Measurements from ENCODE around the gene ATP6V0D1.
"Not testable (repeated sequence)": the region's sequence is repeated elsewhere in the genome, so short reads cannot be mapped to it uniquely, and the experiment has no call there.

Gene ATP6V0D1

DNA sequence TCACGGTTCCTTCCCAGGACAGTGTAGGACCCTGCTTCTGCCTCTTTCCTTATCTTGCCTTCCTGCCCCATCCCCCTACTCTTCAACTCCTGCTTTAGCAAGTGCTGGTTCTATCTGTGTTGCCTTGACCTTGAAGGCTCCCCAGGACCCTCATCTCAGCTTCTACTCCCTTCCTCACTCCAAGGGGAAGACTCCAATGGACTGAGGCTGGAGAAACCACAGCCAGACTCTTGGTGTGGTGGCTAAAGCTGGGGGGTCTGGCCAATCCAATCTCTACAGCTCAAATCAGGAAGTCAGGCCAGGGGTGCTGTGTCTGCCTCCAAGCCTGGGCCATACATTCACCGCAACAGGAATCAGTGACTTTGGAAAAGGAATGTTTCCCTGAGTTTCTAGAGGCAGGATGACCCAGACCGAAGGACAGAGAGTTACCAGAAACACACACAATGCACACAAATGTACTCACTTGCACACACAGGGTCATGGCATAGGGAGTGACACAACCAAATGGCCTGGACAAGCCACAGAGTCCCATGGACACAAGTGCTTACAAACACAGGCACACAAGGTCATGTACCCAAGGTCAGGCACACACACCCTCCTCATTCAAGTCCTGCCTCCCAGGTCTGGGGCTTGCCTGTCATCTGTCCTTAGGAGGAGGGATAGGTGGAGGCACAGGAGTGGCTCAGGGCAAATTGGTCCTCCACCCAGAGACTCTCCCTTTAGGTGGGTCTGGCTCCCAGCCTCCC lies 51.7 kb downstream of the ATP6V0D1 start:
- DNase-seq (ENCODE audit: low read depth, low spot score): no peak

DNA sequence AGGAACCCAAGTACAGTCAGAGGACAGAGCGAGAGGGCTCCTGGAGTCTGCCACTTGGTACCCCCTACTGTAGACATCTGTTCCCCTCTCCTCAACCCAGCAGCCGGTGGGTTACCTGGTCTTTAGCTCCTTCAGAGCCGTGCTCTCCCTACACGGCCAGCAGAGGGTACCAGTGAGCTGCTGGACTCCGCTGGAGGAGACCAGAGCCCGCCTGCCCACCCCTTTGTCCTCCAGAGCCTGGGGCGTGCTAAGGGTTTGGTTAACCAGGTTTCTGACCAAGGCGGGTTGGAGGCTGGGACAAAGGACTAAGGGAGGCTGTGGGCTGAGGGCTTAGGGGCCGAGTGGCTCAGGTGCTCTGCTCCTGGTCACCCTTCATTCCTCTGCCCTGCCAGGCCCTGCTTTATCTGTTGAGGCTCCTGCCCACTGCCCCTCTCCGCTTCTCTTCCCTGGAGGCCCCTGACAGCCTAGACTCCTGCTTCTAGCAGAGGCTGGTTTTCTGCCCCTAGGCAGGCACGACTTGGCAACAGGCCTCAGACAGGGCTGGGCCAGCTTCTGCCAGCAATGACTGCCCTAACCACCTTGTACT lies 52.7 kb downstream of the ATP6V0D1 start:
- DNase-seq (ENCODE audit: low read depth, low spot score): no peak

DNA sequence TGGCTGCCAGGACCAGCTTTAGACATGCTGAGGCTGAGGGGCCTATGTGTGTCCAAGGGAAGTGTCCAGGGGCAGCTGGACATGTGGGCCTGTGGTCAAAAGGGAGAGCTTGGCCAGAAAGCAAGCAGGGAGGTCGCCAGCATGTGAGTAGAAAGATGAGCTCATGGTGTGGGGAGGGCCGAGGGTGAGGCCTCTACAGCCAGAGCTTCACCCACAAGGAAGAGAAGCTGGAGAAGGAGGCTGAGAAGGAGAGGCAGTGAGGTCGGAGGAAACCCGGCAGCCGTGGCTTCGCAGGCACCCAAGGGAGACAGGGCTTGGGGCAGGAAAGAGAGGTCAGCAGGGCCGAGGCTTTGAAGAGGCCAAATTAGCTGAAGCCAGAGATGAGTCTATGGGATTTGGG lies 54.0 kb downstream of the ATP6V0D1 start:
- DNase-seq (ENCODE audit: low read depth, low spot score): no peak

DNA sequence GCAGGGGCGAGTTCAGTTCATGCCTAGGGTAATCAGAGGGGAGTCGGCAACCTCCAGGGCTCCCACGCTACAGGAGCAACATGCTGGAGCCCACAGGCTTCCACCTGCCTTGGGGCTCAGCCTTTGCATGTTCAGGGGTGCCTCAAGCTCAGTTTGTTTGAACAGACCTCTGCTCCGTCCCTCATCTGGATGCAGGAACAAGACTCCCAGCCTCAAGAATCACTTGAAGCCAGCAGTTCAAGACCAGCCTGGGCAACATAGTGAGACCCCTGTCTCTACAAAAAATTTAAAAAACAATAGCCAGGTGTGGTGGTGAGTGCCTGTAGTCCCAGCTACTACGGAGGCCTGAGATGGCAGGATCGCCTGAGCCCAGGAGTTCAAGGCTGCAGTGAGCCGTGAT lies 54.9 kb downstream of the ATP6V0D1 start:
- DNase-seq (ENCODE audit: low read depth, low spot score): no peak

DNA sequence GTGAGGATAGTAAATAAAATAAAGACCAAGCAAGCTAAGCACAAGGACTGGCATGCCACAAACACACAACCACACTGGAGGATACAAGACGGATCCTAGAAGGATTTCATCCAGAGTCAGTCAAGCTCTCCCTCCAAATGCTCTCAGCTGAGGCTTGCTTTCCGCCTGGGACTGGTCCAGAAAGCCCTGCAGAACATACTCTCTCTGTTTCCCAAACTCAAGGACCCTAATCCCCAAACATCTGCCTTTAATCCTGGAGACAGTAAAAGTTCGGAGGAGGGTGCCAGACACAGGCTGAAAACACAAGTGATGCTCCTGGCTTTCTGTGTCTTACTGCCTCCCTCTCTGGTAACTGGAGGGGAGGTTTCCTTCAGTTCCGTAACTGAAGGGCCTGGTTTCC lies 55.4 kb downstream of the ATP6V0D1 start:
- no peak for DNase-seq (ENCODE audit: low read depth, low spot score)

DNA sequence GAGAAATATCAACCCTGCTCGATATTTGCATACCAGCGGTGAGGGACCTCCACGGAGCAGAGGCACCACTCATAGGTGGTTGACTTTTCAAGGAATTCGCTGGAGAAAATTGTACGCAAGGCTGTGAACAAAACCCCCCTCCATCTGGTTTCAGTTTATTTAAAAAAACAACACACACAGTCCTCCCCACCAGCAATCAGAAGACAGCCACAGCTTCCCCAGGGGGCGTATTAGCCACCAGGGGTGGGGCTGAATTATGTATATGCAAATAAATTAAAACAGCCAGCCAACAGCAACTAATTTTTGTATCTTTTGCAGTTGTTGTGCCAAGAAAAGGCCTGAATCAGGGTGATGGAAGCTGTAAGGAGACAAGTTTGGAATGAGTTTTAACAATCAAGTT lies 55.9 kb downstream of the ATP6V0D1 start:
- no peak for DNase-seq (ENCODE audit: low read depth, low spot score)

DNA sequence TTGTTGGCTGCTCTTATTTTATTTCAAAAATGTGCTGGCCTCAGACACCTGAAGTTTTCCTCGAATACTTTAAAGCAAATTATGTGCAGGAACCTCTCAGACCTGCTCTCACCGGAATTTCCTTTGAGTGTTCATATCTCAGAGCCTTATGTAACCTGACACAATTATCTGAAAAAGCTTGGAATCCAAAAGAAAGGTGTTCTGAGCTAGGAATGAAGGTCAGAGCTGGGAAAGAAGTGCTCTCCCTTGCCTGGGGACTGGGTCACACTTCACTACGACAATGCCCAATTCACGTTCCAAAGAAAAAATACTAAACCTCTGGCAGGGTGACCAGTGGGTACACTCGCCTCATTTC lies 56.7 kb downstream of the ATP6V0D1 start:
- DNase-seq (ENCODE audit: low read depth, low spot score): no peak

DNA sequence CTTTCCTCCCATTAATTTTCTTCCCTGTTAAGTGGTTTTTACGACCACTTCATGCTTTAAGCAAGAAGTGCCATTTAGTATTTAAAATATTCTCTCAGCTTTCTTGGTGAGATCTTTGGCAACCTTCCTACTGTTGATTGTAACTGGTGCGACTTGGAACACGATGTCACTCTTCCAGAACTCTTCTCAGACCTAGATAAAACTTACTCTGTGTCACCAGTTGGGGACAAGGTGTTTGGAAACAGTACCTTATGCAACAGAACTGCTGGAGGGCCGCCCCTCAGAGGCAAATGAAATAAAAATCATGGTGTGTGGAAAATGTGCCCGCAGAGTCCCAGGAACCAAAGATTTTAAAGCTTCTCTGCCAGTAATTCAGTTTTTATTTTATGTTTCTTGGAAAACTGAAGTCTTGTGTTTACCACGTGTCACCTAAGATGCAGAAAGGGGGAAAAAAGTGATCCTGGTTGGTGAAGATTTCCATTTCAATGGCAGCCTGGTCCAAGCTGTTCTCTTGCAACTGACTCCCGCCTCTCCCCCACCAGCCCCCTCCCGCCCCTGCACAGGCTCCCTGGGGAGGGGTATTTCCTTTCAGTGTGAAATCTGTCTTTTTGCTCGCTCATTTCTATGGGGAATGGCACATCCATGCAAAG lies 57.2 kb downstream of the ATP6V0D1 start:
- no peak for DNase-seq (ENCODE audit: low read depth, low spot score)

DNA sequence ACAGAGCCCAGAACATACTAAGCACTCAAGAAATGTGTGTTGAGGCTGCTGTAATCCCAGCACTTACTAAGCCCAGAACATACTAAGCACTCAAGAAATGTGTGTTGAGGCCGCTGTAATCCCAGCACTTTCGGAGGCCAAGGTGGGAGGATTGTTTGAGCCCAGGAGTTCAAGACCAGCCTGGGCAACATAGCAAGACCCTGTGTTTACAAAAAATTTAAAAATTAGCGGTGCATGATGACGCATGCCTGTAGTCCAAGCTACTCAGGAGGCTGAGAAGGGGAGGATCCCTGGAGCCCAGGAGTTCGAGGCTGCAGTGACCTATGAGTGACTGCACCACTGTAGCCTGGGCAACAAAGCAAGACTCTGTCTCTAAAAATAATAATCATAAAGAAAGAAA lies 57.9 kb downstream of the ATP6V0D1 start:
- no peak for DNase-seq (ENCODE audit: low read depth, low spot score)

DNA sequence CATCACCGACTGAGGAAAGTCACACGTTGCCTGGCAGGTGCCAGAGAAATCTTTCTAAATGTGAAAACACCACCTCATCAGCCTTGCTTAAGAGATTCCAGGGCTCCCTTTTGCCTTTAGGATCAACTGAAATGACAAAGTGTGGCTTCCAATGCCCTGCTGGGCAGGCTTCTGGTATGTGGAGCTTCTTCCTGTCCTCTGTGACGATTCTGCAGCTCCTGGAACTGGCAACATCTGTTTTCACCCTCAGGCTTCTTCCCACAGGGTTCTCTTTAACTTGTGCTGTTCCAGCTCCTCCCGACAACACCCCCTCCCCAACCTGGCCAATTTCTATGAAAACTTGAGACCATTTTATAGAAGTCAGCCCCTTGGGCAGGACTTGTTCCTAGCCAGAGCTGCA lies 59.9 kb downstream of the ATP6V0D1 start:
- DNase-seq (ENCODE audit: low read depth, low spot score): no peak

DNA sequence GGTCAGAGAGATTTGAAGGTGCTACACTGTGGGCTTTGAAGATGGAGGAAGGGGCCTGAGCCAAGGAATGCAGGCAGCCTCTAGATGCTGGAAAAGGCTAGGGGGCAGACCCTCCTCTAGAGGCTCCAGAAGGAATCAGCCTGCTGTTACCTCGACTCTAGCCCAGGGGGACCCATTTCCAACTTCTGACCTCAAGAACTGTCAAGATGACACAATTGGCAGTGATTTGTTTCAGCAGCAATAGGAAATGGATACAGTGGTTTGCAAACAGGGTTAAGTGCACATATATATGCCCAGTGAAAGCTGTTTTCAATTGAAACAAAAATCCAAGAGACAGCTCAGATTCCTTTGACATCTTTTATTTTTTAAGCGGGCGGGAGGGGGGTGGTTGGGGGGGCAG lies 61.0 kb downstream of the ATP6V0D1 start:
- no peak for DNase-seq (ENCODE audit: low read depth, low spot score)

DNA sequence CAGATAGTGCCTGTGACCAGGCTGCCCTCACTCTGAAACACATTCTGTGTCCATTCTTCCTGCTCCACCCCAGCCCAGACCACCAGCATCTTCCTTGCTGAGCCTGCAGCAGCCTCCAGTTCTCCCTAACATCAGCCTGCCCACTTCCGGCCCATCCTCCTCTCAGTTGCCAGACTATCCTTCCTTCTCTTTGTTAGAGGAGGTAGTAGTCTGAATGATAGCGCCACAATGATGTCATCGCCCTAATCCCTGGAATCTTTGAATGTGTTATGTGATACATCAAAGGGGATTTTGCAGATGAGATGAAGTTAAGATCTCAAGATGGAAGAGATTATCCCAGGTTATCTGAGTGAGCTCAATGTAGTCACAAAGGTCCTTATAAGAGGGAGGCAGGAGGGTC lies 61.5 kb downstream of the ATP6V0D1 start:
- DNase-seq (ENCODE audit: low read depth, low spot score): no peak

DNA sequence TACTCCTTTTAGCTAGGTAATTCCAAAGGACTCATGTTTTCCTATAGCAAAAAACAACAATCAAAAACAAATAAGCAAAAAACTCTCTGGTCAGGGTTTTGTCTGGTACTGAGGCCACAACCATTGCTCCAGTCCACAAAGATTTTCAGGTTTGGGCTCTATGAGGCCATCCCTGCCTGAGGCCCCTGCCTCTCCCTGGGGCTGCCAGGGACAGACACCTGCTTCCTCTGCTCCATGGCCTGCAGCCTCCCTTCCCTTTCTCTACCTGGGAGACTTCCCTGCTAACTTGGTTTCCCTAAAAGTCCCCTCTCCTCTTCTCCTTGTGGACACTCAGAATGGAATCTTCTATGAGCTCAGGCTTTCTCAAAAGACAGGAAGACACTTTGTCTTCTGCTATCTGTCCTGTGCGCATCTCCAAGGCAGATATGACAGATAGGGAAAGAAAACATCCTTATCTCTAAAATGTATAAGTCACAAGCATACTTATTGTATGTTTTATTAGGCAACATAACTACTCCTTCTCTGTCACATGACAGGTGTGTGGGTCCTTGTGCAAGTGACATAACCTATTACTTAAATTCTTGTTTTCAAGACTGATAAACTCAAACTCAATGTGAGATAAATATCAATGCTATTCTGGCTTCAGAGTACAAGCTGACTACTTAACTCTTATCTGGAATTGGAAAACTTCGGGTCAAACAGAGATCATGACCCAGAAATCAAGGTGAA lies 63.5 kb downstream of the ATP6V0D1 start:
- DNase-seq (ENCODE audit: low read depth, low spot score): no peak

DNA sequence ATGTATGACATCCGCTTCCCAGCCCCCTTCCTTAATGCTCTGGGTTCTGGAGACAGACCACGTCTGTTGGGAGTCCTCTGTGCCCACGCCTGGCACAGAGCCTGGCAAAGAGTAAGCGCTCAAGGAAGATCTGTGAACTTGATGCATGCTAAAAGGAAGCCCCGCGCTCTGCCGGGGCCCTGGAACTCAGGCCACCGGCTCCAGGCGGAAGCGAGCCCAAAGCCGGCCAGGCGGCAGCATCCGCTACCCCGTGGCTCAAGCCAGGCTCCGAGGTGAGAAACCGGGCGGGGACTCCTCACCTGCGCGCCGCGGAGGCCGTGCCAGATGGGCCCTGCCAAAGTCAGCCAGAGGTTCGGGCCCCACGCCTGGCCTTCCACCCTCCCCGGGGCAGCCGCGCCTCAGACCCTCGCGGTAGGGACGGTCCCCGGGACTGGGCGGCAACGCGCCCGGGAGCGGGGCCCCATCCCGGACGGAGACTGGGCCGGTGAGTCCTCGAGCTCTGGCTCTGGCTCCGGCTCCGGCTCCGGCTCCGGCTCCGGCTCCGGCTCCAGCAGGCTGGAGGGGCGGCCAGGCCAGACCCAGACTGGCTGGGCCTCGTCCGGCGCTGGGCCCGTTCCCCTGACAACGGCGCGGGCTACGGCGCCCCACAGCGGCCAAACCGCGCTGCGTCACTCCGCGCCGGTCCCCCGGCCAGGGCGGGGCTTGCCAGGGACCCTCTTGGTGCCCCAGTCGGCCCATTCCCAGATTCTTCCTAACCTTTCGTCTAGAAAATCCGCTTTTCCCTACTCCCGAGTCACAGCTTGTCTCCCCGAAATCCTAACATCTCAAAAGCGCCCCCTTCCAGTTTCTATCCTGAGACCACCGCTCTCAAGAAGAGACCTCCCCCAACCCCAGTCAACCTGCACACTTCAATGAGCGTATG lies 64.8 kb downstream of the ATP6V0D1 start, which contains the start of gene ZDHHC1:
Gene ZDHHC1 (minus strand): TSS at position 606 of the 922 bp plus-strand sequence. CDS start 8,702 bp downstream, outside the sequence.
- no peak for DNase-seq (ENCODE audit: low read depth, low spot score)

DNA sequence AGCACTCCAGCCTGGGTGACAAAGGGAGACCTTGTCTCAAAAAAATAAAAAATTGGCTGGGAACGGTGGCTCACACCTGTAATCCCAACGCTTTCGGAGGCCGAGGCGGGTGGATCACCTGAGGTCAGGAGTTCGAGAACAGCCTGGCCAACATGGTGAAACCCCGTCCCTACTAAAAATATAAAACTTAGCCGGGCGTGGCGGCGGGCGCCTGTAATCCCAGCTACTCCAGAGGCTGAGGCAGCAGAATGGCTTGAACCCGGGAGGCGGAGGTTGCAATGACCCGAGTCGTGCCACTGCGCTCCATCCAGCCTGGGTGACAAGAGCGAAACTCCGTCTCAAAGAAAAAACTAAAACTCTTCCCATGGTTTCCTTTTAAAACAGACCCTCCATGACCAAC lies 65.5 kb downstream of the ATP6V0D1 start:
- DNase-seq (ENCODE audit: low read depth, low spot score): not testable (repeated sequence)

DNA sequence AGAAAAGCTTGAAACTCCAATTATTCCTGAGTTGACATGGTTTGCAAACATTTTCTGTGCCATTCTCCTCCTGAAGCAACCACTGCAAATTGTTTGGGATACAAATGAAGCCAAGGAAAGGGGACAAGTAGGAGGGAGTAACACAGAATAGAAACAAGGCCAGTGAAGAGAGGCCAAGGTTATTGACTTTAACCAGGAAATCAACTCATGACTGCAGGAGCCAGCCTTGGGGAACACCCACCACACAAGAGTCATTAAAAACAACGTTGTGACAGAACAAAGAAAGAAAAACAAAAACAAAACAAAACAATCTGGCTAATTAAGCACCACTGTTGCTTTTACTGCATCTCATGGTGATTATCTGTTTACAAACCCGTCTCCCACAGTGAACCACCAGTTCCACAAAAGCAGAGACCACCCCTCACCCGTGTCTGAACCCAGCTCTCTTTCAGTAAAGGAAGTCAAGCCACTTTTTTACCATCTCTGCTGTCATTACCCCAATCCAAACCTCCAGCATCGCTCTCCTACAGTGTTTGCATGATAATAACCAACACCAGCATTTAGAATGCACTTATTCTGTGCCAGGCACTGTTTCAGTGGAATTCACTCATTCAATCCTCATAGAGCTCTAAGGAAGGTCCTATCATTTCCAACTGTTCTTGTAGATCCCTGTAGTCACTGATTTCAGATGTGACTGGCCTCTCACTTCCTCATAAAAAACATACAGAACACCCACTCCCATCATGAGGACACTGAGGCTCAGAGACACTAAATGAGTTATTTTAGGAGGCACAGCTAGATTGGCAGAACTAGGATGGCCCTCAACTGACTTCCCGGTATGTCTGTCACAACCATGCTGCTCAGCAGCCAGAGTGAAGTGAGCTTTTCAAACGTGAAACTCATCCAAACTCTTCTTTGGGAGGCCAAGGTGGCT lies 66.7 kb downstream of the ATP6V0D1 start:
- no peak for DNase-seq (ENCODE audit: low read depth, low spot score)

DNA sequence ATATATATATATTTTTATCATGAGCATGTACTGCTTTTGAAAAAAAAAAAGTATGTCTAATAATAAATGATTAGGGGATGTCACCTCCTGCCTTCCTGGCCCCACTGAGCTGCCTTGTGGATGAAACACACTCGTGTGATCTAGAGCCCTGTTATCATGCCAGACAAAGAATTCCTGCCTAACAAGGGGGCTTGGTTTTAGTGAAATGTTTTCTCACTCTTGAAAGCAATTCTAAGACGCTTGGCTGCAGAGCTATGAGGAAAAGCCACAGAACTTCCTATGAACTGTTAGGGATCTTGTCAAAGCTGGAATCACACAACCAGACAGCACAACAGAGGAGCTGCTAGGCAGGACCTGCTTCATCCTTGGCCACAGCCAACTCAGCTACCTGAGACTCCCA lies 68.7 kb downstream of the ATP6V0D1 start:
- DNase-seq (ENCODE audit: low read depth, low spot score): no peak

DNA sequence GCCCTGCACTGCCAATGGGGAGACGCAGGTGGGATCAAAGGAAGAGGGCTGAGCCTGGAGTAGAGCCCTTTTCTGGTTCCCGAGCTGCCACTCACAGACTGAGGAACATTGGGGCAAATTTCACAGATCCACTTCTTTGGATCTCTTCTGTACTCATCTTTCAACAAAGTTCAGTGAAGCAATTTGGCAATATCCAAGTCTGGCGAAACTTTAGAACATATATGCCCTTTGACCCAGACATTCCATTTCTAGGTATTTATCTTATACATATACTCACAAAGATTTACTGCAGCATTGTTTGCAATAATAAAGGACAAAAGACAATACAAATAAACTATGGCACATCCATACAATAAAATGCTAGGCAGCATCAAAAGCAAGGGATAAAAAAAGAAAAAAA lies 69.6 kb downstream of the ATP6V0D1 start:
- DNase-seq (ENCODE audit: low read depth, low spot score): no peak

DNA sequence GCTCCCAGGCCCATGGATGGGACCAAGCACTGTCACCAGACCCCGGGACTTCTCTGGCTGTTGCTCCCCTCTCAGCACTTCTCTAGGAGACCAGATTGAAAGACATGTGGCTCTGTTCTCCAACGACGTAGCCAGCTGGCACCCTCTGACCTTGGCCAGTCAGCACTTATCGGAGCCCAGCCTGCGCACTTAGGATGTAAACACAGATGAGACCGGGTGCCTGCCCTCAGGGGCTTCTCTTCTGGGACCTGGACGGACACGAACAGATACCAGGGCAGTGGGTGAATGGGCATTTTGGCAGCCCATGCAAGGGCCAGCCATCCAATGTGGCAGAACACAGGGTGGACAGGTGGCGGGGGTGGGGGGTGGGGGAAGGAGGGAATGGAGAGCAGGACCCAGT lies 71.3 kb downstream of the ATP6V0D1 start:
- no peak for DNase-seq (ENCODE audit: low read depth, low spot score)

DNA sequence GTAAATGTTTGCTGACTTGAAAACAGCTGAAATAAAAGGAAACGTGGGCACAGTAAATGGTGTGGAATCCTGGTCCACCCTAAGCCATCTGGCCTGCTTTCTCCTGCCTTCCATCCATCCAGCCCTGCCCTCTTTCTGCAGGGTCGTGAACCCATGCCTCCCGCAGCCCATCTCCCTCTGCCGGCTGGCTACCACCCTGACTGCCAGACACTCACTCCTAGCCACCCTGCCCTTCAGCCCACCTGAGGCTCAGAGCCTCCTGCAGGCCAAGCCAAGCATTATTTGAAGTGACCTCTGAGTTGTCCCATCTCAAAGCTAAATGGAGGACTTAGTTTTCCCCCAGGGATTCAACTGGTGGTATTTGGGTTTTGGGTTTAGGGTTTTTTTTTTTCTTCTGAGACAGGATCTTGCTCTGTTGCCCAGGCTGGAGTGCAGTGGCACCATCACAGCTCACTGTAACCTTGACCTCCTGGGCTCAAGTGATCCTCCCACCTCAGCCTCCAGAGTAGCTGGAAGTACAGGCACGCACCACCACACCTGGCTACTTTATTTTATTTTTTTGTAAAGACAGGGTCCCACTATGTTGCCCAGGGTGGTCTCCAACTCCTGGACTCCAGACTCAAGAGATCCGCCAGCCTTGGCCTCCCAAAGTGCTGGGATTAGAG lies 73.0 kb downstream of the ATP6V0D1 start:
- no peak for DNase-seq (ENCODE audit: low read depth, low spot score)

Data from smooth muscle cell of the brain vasculature (primary cell).